ENCODE results near the gene PLPPR2.

PLPPR2 gene

GRCh38 chr19:11342429-11342828 is 12.8 kb upstream of the PLPPR2 start:
- Histone ChIP-seq H3K4me2 (ENCODE audit: low read depth, low read length, poor library complexity, severe bottlenecking) (no peak overlapping the region), H2AFZ (ENCODE audit: low read length) (no peak overlapping the region), H3K4me3 (ENCODE audit: low read length, poor library complexity, severe bottlenecking) (no peak overlapping the region), H3K27me3 (ENCODE audit: insufficient read depth, low read length, poor library complexity, severe bottlenecking) (no peaks in the 10 kb centered on the region), H3F3A (ENCODE audit: low read depth) (peaks cover 8% of the 10 kb centered on the region), H3K36me3 (ENCODE audit: insufficient read depth, low read length) (no peaks in the 10 kb centered on the region), H3K9me2 (replicated peaks; ENCODE audit: low read depth, low read length) (no peaks in the 10 kb centered on the region), H3K4me1 (ENCODE audit: insufficient read depth, low read length, poor library complexity, severe bottlenecking) (peaks cover 47% of the 10 kb centered on the region), H3K9me3 (ENCODE audit: insufficient read depth, low read depth, low read length) (no peaks in the 10 kb centered on the region), H4K20me1 (ENCODE audit: insufficient read depth, low read length, poor library complexity, severe bottlenecking) (no peaks in the 10 kb centered on the region), H3K79me2 (ENCODE audit: insufficient read depth, low read length) (peaks cover 18% of the 10 kb centered on the region; the same call in 1 of the 2 replicates), H3K9ac (ENCODE audit: low read depth, low read length, poor library complexity, severe bottlenecking) (no peak overlapping the region)
- TF ChIP-seq, protein P1, sequence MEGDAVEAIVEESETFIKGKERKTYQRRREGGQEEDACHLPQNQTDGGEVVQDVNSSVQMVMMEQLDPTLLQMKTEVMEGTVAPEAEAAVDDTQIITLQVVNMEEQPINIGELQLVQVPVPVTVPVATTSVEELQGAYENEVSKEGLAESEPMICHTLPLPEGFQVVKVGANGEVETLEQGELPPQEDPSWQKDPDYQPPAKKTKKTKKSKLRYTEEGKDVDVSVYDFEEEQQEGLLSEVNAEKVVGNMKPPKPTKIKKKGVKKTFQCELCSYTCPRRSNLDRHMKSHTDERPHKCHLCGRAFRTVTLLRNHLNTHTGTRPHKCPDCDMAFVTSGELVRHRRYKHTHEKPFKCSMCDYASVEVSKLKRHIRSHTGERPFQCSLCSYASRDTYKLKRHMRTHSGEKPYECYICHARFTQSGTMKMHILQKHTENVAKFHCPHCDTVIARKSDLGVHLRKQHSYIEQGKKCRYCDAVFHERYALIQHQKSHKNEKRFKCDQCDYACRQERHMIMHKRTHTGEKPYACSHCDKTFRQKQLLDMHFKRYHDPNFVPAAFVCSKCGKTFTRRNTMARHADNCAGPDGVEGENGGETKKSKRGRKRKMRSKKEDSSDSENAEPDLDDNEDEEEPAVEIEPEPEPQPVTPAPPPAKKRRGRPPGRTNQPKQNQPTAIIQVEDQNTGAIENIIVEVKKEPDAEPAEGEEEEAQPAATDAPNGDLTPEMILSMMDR (conservative IDR thresholded peaks at IDR 0.05; ENCODE audit: low read length): no peak
- no peak for TF ChIP-seq EZH2phosphoT487 (IDR thresholded peaks at IDR 0.05; ENCODE audit: borderline replicate concordance)

GRCh38 chr19:11345122-11345803 is 10.0 kb upstream of the PLPPR2 start:
- Histone ChIP-seq H3K9me2 (replicated peaks; ENCODE audit: low read depth, low read length) (no peaks in the 10 kb centered on the region), H3K4me2 (ENCODE audit: low read depth, low read length, poor library complexity, severe bottlenecking) (peak overlapping the region; percentile 99), H2AFZ (ENCODE audit: low read length) (no peak overlapping the region), H3K9ac (ENCODE audit: low read depth, low read length, poor library complexity, severe bottlenecking) (peak overlapping the region; percentile 82), H3K27me3 (ENCODE audit: insufficient read depth, low read length, poor library complexity, severe bottlenecking) (no peaks in the 10 kb centered on the region), H3K4me1 (ENCODE audit: insufficient read depth, low read length, poor library complexity, severe bottlenecking) (peaks cover 28% of the 10 kb centered on the region), H3K9me3 (ENCODE audit: insufficient read depth, low read depth, low read length) (no peaks in the 10 kb centered on the region), H3K36me3 (ENCODE audit: insufficient read depth, low read length) (no peaks in the 10 kb centered on the region), H3F3A (ENCODE audit: low read depth) (peaks cover 8% of the 10 kb centered on the region), H4K20me1 (ENCODE audit: insufficient read depth, low read length, poor library complexity, severe bottlenecking) (no peaks in the 10 kb centered on the region), H3K4me3 (ENCODE audit: low read length, poor library complexity, severe bottlenecking) (peak overlapping the region; percentile 96), H3K79me2 (ENCODE audit: insufficient read depth, low read length) (peaks cover 6% of the 10 kb centered on the region; the same call in 1 of the 2 replicates)
- no peak for TF ChIP-seq EZH2phosphoT487 (IDR thresholded peaks at IDR 0.05; ENCODE audit: borderline replicate concordance)
- TF ChIP-seq, protein P1 (conservative IDR thresholded peaks at IDR 0.05; ENCODE audit: low read length): no peak

- Histone ChIP-seq H2AFZ (ENCODE audit: low read length) (peak within 1 kb of the TSS; percentile 92), H3K4me2 (ENCODE audit: low read depth, low read length, poor library complexity, severe bottlenecking) (peak within 1 kb of the TSS; percentile 99)
Measured at GRCh38 chr19:11346104-11346940, 8.9 kb upstream of the PLPPR2 start, which contains the start of the genes CCDC159 and TMEM205. Gene CCDC159, plus strand, starts transcription at chr19:11346519. Its CDS starts 88 bp downstream, at chr19:11346607. Gene TMEM205, minus strand, starts transcription at chr19:11346268. Its CDS starts 649 bp downstream, at chr19:11345619.

More at GRCh38 chr19:11346104-11346940, 8.9 kb upstream of the PLPPR2 start, which contains the start of the genes CCDC159 and TMEM205:
- Histone ChIP-seq H3K9me2 (replicated peaks; ENCODE audit: low read depth, low read length) (no peaks in the 10 kb centered on the region), H3K9ac (ENCODE audit: low read depth, low read length, poor library complexity, severe bottlenecking) (peak within 1 kb of the TSS; percentile 82), H3K27me3 (ENCODE audit: insufficient read depth, low read length, poor library complexity, severe bottlenecking) (no peaks in the 10 kb centered on the region), H3K9me3 (ENCODE audit: insufficient read depth, low read depth, low read length) (no peaks in the 10 kb centered on the region), H3K79me2 (ENCODE audit: insufficient read depth, low read length) (peaks cover 6% of the 10 kb centered on the region; the same call in 1 of the 2 replicates), H3F3A (ENCODE audit: low read depth) (peaks cover 7% of the 10 kb centered on the region), H3K4me1 (ENCODE audit: insufficient read depth, low read length, poor library complexity, severe bottlenecking) (peaks cover 28% of the 10 kb centered on the region), H4K20me1 (ENCODE audit: insufficient read depth, low read length, poor library complexity, severe bottlenecking) (no peaks in the 10 kb centered on the region), H3K36me3 (ENCODE audit: insufficient read depth, low read length) (no peaks in the 10 kb centered on the region), H3K4me3 (ENCODE audit: low read length, poor library complexity, severe bottlenecking) (peak within 1 kb of the TSS; percentile 96)
- TF ChIP-seq EZH2phosphoT487 (IDR thresholded peaks at IDR 0.05; ENCODE audit: borderline replicate concordance): no peak
- TF ChIP-seq, protein P1 (conservative IDR thresholded peaks at IDR 0.05; ENCODE audit: low read length): peak; percentile 40; the same call in 1 of the 2 replicates

Data from Loucy (cell line).